MM.1S (cell line): Measurements from ENCODE around the gene LHFPL4.

Source experiments
- EZH2 ChIP-seq: fragments of 300-600 bp; sonication (generic); optimal IDR thresholded peaks from 2 replicates; pipeline ENCODE3; 2017; ENCODE audit warnings: low read depth, mild to moderate bottlenecking, antibody characterized with exemption, low read length, mixed read lengths
- EZH2phosphoT487 ChIP-seq: fragments of 300-600 bp; sonication (generic); IDR thresholded peaks from 2 replicates; pipeline ENCODE4 v1.6.1; 2018; ENCODE audit warnings: antibody characterized with exemption, low read length
- TF ChIP-seq, protein P1 (sequence below): fragments of 300-600 bp; sonication (generic); IDR thresholded peaks from 2 replicates; pipeline ENCODE4 v1.5.1; 2016; ENCODE audit warnings: antibody characterized with exemption, low read length, mixed read lengths

DNA sequence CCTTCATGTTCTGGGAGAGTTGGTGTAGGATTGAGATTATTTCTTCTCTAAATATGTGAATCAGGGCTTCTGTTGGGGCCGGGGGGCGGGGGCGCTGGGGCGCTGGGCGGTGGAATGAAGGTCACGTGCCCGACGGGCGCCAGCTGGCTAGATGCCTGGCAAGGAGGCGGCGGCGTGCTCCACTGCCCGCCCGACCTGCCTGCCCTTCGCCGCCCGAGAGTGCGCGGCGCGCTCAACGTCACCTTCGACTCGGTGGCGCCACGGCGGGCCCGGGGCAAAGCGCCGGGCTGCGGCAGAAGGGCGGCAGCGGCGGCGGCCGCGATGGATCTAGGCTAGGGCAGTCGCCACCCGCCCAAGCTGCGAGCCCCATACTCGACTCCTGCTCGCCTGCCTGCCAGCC is 47.0 kb upstream of the LHFPL4 start:
- TF ChIP-seq, protein P1, sequence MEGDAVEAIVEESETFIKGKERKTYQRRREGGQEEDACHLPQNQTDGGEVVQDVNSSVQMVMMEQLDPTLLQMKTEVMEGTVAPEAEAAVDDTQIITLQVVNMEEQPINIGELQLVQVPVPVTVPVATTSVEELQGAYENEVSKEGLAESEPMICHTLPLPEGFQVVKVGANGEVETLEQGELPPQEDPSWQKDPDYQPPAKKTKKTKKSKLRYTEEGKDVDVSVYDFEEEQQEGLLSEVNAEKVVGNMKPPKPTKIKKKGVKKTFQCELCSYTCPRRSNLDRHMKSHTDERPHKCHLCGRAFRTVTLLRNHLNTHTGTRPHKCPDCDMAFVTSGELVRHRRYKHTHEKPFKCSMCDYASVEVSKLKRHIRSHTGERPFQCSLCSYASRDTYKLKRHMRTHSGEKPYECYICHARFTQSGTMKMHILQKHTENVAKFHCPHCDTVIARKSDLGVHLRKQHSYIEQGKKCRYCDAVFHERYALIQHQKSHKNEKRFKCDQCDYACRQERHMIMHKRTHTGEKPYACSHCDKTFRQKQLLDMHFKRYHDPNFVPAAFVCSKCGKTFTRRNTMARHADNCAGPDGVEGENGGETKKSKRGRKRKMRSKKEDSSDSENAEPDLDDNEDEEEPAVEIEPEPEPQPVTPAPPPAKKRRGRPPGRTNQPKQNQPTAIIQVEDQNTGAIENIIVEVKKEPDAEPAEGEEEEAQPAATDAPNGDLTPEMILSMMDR = no peak
- TF ChIP-seq EZH2 (no peak), EZH2phosphoT487 (no peak)
